Astrocyte (in vitro differentiated cells and primary cell): ENCODE results near the gene TRPV6.

ENCODE experiments used
- CTCF ChIP-seq: IDR thresholded peaks from 2 replicates; pipeline ENCODE4 v1.5.1; 2011; ENCODE audit warnings: low read depth, mild to moderate bottlenecking, inconsistent platforms, low read length, moderate library complexity; ENCODE audit not compliant: insufficient read depth
- EZH2 ChIP-seq: IDR thresholded peaks from 2 replicates; pipeline ENCODE4 v1.6.1; 2012; ENCODE audit warnings: mild to moderate bottlenecking, low read length, inconsistent platforms; ENCODE audit not compliant: insufficient read depth

- TF ChIP-seq CTCF (no peak), EZH2 (no peak)
These were observed 27.9 kb downstream of the TRPV6 start for GRCh38 chr7:142857625-142858024.
